Measurements from ENCODE around the gene NR1H2. TPM values are rescaled to one million over a fixed set of nuclear protein-coding genes. Genes with fewer than 3 reads are reported as not detected.

Gene NR1H2
- total and polyA plus RNA-seq, 4 donors, result 52.5 to 114 (median 99.9) TPM

DNA sequence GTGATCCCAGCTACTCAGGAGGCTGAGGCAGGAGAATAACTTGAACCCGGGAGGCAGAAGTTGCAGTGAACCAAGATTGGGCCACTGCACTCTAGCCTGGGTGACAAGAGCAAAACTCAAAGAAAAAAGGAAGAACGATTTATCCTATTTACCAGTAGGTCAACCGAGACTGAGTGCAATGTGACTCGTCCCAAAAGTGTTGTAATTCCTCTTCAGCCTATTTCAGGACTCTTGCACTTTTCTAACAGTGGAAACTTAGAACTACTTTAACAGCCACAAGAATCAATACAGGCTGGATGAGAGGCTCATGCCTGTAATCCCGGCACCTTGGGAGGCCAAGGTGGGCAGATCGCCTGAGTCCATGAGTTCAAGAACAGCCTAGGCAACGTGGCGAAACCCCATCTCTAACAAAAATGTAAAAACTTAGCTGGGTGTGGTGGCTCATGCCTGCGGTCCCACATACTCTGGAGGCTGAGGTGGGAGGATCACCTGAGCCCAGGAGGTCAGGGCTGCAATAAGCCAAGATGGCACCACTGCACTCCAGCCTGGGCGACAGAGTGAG, 4.3 kb upstream of the NR1H2 start:
- DNase-seq (no peak), ATAC-seq (ENCODE audit: insufficient read depth, low FRiP score) (no peak)
- Histone ChIP-seq H3K36me3 (ENCODE audit: control insufficient read depth in 4 of 4, insufficient read depth in 4 of 4, low read length in 4 of 4) (no peaks in the 10 kb centered on the region), H3K4me1 (ENCODE audit: control insufficient read depth in 5 of 5, insufficient read depth in 5 of 5, low read length in 5 of 5) (peaks cover 0 to 10% (median 2%) of the 10 kb centered on the region in 5 donors), H3K27ac (ENCODE audit: low read depth in 1 of 2, low read length in 1 of 2) (peak overlapping the region in 1 of 2 donors; percentile 72), H3K4me3 (no peak overlapping the region), H3K9me3 (ENCODE audit: control insufficient read depth in 4 of 4, insufficient read depth in 3 of 4, low read length in 3 of 4) (no peaks in the 10 kb centered on the region), H3K9ac (ENCODE audit: insufficient read depth in 1 of 2, low read length in 2 of 2) (no peak overlapping the region), H3K27me3 (ENCODE audit: control insufficient read depth in 3 of 3, insufficient read depth in 3 of 3, low read length in 2 of 3) (no peaks in the 10 kb centered on the region)
- TF ChIP-seq CTCF (IDR thresholded peaks at IDR 0.05; ENCODE audit: control extremely low read depth, extremely low read depth), result no peak
- whole genome bisulfite sequencing, 2 donors, result 58 to 59% methylated on average over 10 of the region's 10 CpGs

DNA sequence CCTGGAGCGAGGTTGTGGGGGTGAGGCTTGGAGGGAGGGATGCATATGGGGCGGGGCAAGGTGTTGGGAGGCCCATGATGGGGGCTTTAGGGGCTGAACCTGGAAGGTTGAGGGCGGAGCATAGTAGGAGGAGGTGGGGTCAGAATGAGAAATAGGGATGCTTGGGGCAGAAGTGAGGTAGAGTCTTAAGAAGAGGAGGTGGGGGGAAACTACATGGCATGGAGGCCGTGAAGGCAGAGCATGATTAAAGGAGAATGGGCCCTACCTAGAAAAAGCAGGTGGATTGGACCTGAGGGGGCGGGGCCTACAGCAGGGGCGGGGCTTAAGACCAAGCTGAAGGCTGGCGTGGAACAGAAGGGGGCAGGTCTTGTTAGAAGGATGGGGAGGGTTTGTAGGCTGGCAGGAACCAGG, 799 bp downstream of the NR1H2 start:
- Histone ChIP-seq H3K4me3 (no peak overlapping the region), H3K9me3 (ENCODE audit: control insufficient read depth in 4 of 4, insufficient read depth in 3 of 4, low read length in 3 of 4) (no peaks in the 10 kb centered on the region), H3K4me1 (ENCODE audit: control insufficient read depth in 5 of 5, insufficient read depth in 5 of 5, low read length in 5 of 5) (peaks cover 0 to 22% (median 1%) of the 10 kb centered on the region in 5 donors), H3K27ac (ENCODE audit: low read depth in 1 of 2, low read length in 1 of 2) (no peak overlapping the region), H3K36me3 (ENCODE audit: control insufficient read depth in 4 of 4, insufficient read depth in 4 of 4, low read length in 4 of 4) (peaks cover 10 to 43% (median 18%) of the 10 kb centered on the region in 4 donors), H3K27me3 (ENCODE audit: control insufficient read depth in 3 of 3, insufficient read depth in 3 of 3, low read length in 2 of 3) (no peaks in the 10 kb centered on the region), H3K9ac (ENCODE audit: insufficient read depth in 1 of 2, low read length in 2 of 2) (no peak overlapping the region)
- ATAC-seq (ENCODE audit: insufficient read depth, low FRiP score) (no peak), DNase-seq (no peak)
- 55 to 65% methylated on average over 7 of the region's 7 CpGs for WGBS, 2 donors
- TF ChIP-seq CTCF (IDR thresholded peaks at IDR 0.05; ENCODE audit: control extremely low read depth, extremely low read depth), result no peak

DNA sequence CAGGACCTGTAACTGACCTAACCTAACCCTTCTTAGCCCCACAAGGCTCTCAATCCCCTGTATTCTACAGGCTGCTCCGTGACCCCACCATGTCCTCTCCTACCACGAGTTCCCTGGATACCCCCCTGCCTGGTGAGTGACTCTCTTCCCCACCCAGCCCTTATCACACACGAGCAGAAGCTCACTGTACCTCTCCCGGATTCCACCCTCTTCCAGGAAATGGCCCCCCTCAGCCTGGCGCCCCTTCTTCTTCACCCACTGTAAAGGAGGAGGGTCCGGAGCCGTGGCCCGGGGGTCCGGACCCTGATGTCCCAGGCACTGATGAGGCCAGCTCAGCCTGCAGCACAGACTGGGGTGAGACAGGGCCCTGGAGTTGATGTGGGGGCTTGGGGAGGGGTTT, 1.3 kb downstream of the NR1H2 start:
- H3K4me1 ChIP-seq (ENCODE audit: control insufficient read depth in 5 of 5, insufficient read depth in 5 of 5, low read length in 5 of 5), result peaks cover 0 to 22% (median 0%) of the 10 kb centered on the region in 5 donors
- no peak overlapping the region for H3K9ac ChIP-seq (ENCODE audit: insufficient read depth in 1 of 2, low read length in 2 of 2)
- no peak overlapping the region for H3K27ac ChIP-seq (ENCODE audit: low read depth in 1 of 2, low read length in 1 of 2)
- DNase-seq (no peak), ATAC-seq (ENCODE audit: insufficient read depth, low FRiP score) (no peak)
- no peaks in the 10 kb centered on the region for H3K9me3 ChIP-seq (ENCODE audit: control insufficient read depth in 4 of 4, insufficient read depth in 3 of 4, low read length in 3 of 4)
- TF ChIP-seq CTCF (IDR thresholded peaks at IDR 0.05; ENCODE audit: control extremely low read depth, extremely low read depth), result no peak
- H3K4me3 ChIP-seq, result no peak overlapping the region
- WGBS, 2 donors, result 73 to 75% methylated on average over 9 of the region's 9 CpGs
- no peaks in the 10 kb centered on the region for H3K27me3 ChIP-seq (ENCODE audit: control insufficient read depth in 3 of 3, insufficient read depth in 3 of 3, low read length in 2 of 3)
- peaks cover 10 to 48% (median 18%) of the 10 kb centered on the region in 4 donors for H3K36me3 ChIP-seq (ENCODE audit: control insufficient read depth in 4 of 4, insufficient read depth in 4 of 4, low read length in 4 of 4)

Data from lung (tissue), 12 donors.